Left lung (tissue), 10 donors: ENCODE results near the gene NAV2. TPM values are rescaled to one million over a fixed set of nuclear protein-coding genes. Genes with fewer than 3 reads are reported as not detected.

Experiments
- ATAC-seq: fragments of 200-7000 bp; cut with Tn5 transposase; one replicate; pipeline ENCODE4 v1.9.1; 2020; ENCODE audit warnings: moderate library complexity
- DNase-seq, 4 donors: peaks; one replicate each; pipeline ENCODE4 v3.0.0-alpha.2; 2013 to 2020
- H3K27ac ChIP-seq, 2 donors: fragments of 200-600 bp; sonication (generic) in 1 of 2; one replicate each; pipeline versions ENCODE4 v1.5.0 to v1.8.0; 2020 to 2021
- H3K27me3 ChIP-seq, 2 donors: fragments of 200-600 bp; sonication (generic) in 1 of 2; one replicate each; pipeline versions ENCODE4 v1.5.0 to v1.8.0; 2020 to 2021
- H3K36me3 ChIP-seq, 2 donors: fragments of 200-600 bp; sonication (generic) in 1 of 2; one replicate each; pipeline versions ENCODE4 v1.5.0 to v1.8.0; 2020 to 2021
- H3K4me1 ChIP-seq, 2 donors: fragments of 200-600 bp; one replicate each; pipeline ENCODE4 v1.8.0; 2021
- H3K4me3 ChIP-seq, 2 donors: fragments of 200-600 bp; sonication (generic) in 1 of 2; one replicate each; pipeline versions ENCODE4 v1.5.0 to v1.8.0; 2020 to 2021; ENCODE audit warnings: mild to moderate bottlenecking in 1 of 2
- H3K9me3 ChIP-seq, 2 donors: fragments of 200-600 bp; sonication (generic) in 1 of 2; one replicate each; pipeline versions ENCODE4 v1.5.0 to v1.8.0; 2020 to 2021
- intact Hi-C, 2 donors: fragments of 100-400 bp; cut with DNase I; formaldehyde crosslinking; loops; one replicate each; pipeline versions ENCODE4 v1.11.2 to v1.14.2; 2022
- polyA plus RNA-seq, 6 donors: library from polyadenylated mRNA; unstranded; fragments of 120-200 nt; gene quantifications; one replicate each; pipeline ENCODE4 v1.2.1, GENCODE V29; 2013; ENCODE audit not compliant: insufficient read length in 6 of 6
- total RNA-seq, 2 donors: library from RNA; stranded (reverse); fragmentation: NEBNext Ultra II Directional; extraction: Animal tissue kit (Norgen Biotek cat#: 25700); gene quantifications; one replicate each; pipeline ENCODE4 v1.2.1, GENCODE V29; 2021
- TF ChIP-seq, protein P1 (sequence below), 2 donors: fragments of 200-600 bp; sonication (generic) in 1 of 2; IDR thresholded peaks; one replicate each; pipeline versions ENCODE4 v1.5.0 to v1.8.0; 2021; ENCODE audit warnings: antibody characterized with exemption in 2 of 2
- donor health status: DM: no; HTN: yes; CAD: no.
- donor health status: DM: no; HTN: no; CAD: no.

The NAV2 gene
- total and polyA plus RNA-seq, 8 donors = 18.0 to 59.9 (median 23.1) TPM

DNA sequence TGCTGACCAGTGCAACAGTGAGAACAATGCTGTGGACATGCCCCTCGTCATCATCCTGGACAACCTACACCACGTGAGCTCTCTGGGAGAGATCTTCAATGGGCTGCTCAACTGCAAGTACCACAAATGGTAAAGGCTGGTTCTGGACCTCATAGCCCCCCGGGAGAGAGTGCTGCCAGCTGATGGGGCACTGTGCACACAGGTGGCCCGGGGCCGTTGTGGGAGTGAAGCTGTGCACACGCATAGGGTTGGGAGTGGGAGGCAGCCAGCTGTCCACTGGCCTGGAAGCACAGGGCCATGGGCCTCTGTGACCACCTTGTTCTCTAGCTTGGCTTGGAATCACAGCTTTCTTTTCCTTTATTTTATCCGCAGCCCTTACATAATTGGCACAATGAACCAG, 390.6 kb downstream of the NAV2 start:
- TF ChIP-seq, protein P1, sequence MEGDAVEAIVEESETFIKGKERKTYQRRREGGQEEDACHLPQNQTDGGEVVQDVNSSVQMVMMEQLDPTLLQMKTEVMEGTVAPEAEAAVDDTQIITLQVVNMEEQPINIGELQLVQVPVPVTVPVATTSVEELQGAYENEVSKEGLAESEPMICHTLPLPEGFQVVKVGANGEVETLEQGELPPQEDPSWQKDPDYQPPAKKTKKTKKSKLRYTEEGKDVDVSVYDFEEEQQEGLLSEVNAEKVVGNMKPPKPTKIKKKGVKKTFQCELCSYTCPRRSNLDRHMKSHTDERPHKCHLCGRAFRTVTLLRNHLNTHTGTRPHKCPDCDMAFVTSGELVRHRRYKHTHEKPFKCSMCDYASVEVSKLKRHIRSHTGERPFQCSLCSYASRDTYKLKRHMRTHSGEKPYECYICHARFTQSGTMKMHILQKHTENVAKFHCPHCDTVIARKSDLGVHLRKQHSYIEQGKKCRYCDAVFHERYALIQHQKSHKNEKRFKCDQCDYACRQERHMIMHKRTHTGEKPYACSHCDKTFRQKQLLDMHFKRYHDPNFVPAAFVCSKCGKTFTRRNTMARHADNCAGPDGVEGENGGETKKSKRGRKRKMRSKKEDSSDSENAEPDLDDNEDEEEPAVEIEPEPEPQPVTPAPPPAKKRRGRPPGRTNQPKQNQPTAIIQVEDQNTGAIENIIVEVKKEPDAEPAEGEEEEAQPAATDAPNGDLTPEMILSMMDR (IDR thresholded peaks at IDR 0.05) = no peak
- H3K4me3 ChIP-seq = no peak overlapping the region
- intact Hi-C loops = no loop called here
- no peaks in the 10 kb centered on the region for H3K9me3 ChIP-seq
- ATAC-seq = no peak
- no peak for DNase-seq
- no peaks in the 10 kb centered on the region for H3K4me1 ChIP-seq
- H3K36me3 ChIP-seq = peaks cover 0 to 65% of the 10 kb centered on the region in 2 donors
- H3K27me3 ChIP-seq = no peaks in the 10 kb centered on the region
- H3K27ac ChIP-seq = no peak overlapping the region

DNA sequence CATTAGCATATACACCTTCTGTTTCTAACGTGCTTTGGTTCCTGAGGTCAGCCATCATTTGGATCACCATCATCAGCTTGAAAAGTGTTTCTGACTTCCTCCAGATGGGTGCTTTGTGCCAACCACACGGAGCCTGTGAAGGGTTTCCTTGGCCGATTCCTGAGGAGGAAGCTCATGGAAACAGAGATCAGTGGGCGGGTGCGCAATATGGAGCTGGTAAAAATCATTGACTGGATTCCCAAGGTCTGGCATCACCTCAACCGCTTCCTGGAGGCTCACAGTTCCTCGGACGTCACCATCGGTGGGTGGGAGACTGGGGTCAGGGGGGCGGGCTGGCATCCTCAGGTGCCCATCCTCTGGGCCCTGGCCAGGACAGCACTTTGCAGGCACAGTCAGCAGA, 392.8 kb downstream of the NAV2 start:
- H3K4me1 ChIP-seq = no peaks in the 10 kb centered on the region
- TF ChIP-seq, protein P1 (IDR thresholded peaks at IDR 0.05) = no peak
- no peaks in the 10 kb centered on the region for H3K27me3 ChIP-seq
- intact Hi-C loops = no loop called here
- no peak overlapping the region for H3K27ac ChIP-seq
- ATAC-seq = no peak
- DNase-seq = no peak
- peaks cover 0 to 68% of the 10 kb centered on the region in 2 donors for H3K36me3 ChIP-seq
- no peaks in the 10 kb centered on the region for H3K9me3 ChIP-seq
- H3K4me3 ChIP-seq = no peak overlapping the region

DNA sequence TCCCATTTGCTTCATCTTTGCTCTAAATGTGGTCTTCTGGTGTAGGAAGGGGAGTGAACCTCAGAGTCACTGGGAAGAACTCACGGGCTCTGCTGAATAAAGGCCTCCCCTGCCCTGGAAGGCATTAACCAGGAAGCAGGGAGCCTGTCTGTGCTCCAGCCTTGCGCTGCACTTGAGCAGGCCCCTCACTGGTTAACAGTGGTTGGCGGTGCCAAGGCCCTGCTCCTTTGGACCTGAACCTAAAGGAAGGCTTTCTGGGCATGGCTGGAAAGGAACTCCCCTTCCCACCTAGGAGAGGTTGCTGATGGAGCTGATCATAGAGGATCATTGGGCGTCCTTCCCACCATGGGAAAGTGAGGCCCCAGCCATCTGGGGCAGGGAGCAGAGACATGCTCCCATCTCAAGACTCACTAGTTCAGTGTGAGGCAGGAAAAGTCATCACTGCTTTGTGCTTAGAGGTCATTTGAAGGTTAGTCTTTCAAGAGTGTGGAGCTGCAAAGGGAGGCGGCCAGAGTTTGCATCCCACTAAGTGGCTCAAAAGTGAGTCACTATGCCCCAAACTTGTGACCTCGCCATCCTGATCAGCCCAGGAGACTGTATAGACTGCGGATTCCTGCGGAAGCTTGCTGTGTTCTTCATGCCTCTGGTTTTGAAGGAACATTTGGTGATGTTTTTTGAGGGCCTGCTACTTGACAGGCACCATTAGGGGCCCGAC, 397.3 kb downstream of the NAV2 start:
- TF ChIP-seq, protein P1 (IDR thresholded peaks at IDR 0.05) = no peak
- Histone ChIP-seq H3K4me1 (peaks cover 0 to 6% of the 10 kb centered on the region in 2 donors), H3K4me3 (no peak overlapping the region), H3K36me3 (peaks cover 0 to 35% of the 10 kb centered on the region in 2 donors), H3K9me3 (no peaks in the 10 kb centered on the region), H3K27me3 (no peaks in the 10 kb centered on the region), H3K27ac (no peak overlapping the region)
- DNase-seq (no peak), ATAC-seq (no peak)
- intact Hi-C loops = no loop called here

DNA sequence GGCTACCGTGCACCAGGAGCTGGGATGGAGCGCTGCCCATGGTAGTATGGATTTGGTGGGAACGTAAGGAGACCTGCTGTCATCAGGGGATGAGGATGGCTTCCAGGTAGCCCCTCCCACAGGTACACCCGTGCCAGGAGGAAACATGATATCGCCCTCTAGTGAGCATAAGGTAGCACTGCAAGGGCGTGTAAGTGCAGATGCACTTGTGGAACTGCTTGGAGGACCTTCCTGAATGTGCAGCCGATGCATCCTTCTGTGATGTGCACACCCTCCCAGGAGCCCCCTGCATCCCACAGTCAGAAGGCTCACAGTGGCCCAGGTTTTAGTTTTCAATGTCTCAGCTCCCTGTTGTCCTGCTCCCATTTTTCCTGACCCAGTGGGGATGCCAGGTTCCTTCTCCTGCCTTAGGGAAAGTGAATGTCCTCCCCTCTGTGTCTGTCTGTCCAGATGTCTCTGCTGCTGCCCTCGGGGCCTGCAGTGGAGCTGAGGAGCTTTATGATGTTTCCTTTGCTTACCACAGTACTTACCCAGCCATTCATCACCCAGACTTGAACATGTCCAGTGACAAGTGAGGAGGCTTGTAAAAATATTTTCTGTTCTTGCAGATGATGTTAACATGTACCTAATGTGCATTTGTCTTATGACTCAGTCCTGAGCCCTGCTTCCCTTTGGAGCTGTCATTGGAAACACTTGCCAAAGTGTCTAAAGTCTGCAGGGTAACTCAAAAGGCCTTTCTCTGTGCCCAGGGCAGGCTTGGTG, 398.5 kb downstream of the NAV2 start:
- no peaks in the 10 kb centered on the region for H3K27me3 ChIP-seq
- H3K4me3 ChIP-seq = no peak overlapping the region
- DNase-seq (peak in 1 of 4 donors; percentile 35), ATAC-seq (peak; percentile 72)
- H3K4me1 ChIP-seq = peaks cover 0 to 6% of the 10 kb centered on the region in 2 donors
- H3K9me3 ChIP-seq = no peaks in the 10 kb centered on the region
- H3K36me3 ChIP-seq = peaks cover 0 to 39% of the 10 kb centered on the region in 2 donors
- TF ChIP-seq, protein P1 (IDR thresholded peaks at IDR 0.05) = peak; percentile 60 to 73
- peak overlapping the region in 1 of 2 donors; percentile 84 for H3K27ac ChIP-seq
- intact Hi-C loops = no loop called here

DNA sequence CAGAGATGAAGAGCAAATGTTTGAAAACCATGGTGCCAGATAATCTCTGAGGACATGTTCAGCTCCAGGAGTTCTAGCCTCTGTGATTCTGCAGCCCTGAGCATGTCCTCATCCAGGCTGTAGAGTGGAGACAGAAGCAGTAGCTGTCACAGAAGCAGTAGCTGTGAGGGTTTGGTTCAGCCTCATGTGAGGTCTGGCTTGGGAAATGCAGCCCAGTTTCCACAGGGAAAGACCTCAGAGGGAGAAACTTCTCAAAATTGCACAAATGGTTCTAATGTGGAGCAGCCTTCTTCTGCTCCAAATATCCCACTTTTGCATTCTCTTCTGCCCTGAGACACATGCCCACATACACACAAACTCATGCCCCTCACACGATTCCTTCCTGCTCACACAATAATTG, 399.2 kb downstream of the NAV2 start:
- Histone ChIP-seq H3K4me3 (no peak overlapping the region), H3K4me1 (peaks cover 0 to 6% of the 10 kb centered on the region in 2 donors), H3K9me3 (no peaks in the 10 kb centered on the region), H3K36me3 (peaks cover 0 to 42% of the 10 kb centered on the region in 2 donors), H3K27me3 (no peaks in the 10 kb centered on the region), H3K27ac (peak overlapping the region; percentile 52 to 84)
- TF ChIP-seq, protein P1 (IDR thresholded peaks at IDR 0.05) = no peak
- peak; percentile 27 for ATAC-seq
- intact Hi-C loops = no loop called here
- no peak for DNase-seq
